Common myeloid progenitor, CD34-positive (primary cell): ENCODE data around the gene PCSK5.

Experiments used
- CTCF ChIA-PET: fragments of 350-600 bp; sonication (Branson Sonifier 250); formaldehyde crosslinking; loops from one replicate; lab custom pipeline; 2021; ENCODE audit warnings: antibody characterized with exemption; lab: Charles Lee
- POLR2A ChIA-PET: fragments of 350-600 bp; sonication (Branson Sonifier 250); formaldehyde crosslinking; loops from one replicate; lab custom pipeline; 2021; ENCODE audit warnings: antibody characterized with exemption; lab: Charles Lee
- DNase-seq, 3 donors: peaks; one replicate each; pipeline versions ENCODE4 v3.0.0 to v3.0.0-alpha.2; 2013
- H3K27ac ChIP-seq, 2 experiments: 1 replicate in 1 of 2; 2 replicates in 1 of 2; pipeline ENCODE4 v1.7.0; 2013; ENCODE audit warnings: inconsistent platforms in 2 of 2, low read length in 2 of 2, mild to moderate bottlenecking in 2 of 2, low read depth in 1 of 2, moderate library complexity in 1 of 2; ENCODE audit not compliant: severe bottlenecking in 2 of 2, insufficient read depth in 1 of 2, poor library complexity in 1 of 2
- H3K27me3 ChIP-seq, 5 experiments: replicated peaks in 2 of 5; 1 replicate in 3 of 5; 2 replicates in 2 of 5; pipeline versions ENCODE4 v1.6.1 to v1.7.0; 2013; ENCODE audit warnings: low read length in 4 of 5, mild to moderate bottlenecking in 2 of 5, moderate library complexity in 2 of 5, inconsistent platforms in 1 of 5; ENCODE audit not compliant: insufficient read depth in 5 of 5, control insufficient read depth in 4 of 5
- H3K36me3 ChIP-seq, 4 experiments: 1 replicate in 2 of 4; 2 replicates in 2 of 4; pipeline versions ENCODE4 v1.6.1 to v1.7.0; 2013; ENCODE audit warnings: low read length in 3 of 4, control low read depth in 1 of 4, mild to moderate bottlenecking in 1 of 4; ENCODE audit not compliant: control insufficient read depth in 4 of 4, insufficient read depth in 4 of 4
- H3K4me1 ChIP-seq, 4 experiments: 1 replicate in 3 of 4; 2 replicates in 1 of 4; pipeline versions ENCODE4 v1.6.1 to v1.7.1; 2013; ENCODE audit warnings: low read length in 3 of 4, mild to moderate bottlenecking in 3 of 4, control low read depth in 1 of 4, inconsistent platforms in 1 of 4, moderate library complexity in 1 of 4; ENCODE audit not compliant: control insufficient read depth in 4 of 4, insufficient read depth in 4 of 4; ENCODE audit errors: control extremely low read depth in 1 of 4
- H3K4me3 ChIP-seq, 7 experiments: 1 replicate in 4 of 7; 2 replicates in 3 of 7; pipeline versions ENCODE4 v1.5.1 to v1.7.0; 2013; ENCODE audit warnings: mild to moderate bottlenecking in 7 of 7, low read length in 6 of 7, moderate library complexity in 6 of 7, inconsistent platforms in 2 of 7, low read depth in 2 of 7, control low read depth in 1 of 7; ENCODE audit not compliant: insufficient read depth in 4 of 7, control insufficient read depth in 1 of 7; ENCODE audit errors: extremely low read depth in 1 of 7
- H3K9me3 ChIP-seq, 5 experiments: 1 replicate in 4 of 5; 2 replicates in 1 of 5; pipeline versions ENCODE4 v1.6.1 to v1.7.1; 2013; ENCODE audit warnings: low read length in 4 of 5, mild to moderate bottlenecking in 2 of 5, inconsistent platforms in 1 of 5, low read depth in 1 of 5, moderate library complexity in 1 of 5; ENCODE audit not compliant: control insufficient read depth in 4 of 5, insufficient read depth in 2 of 5; ENCODE audit errors: control extremely low read depth in 1 of 5
- WGBS: methylation state at CpG from one replicate; pipeline ENCODE4 v1.1.5; 2013; ENCODE audit not compliant: insufficient coverage; 5-methylcytosine and 5-hydroxymethylcytosine counted together

PCSK5 gene

DNA sequence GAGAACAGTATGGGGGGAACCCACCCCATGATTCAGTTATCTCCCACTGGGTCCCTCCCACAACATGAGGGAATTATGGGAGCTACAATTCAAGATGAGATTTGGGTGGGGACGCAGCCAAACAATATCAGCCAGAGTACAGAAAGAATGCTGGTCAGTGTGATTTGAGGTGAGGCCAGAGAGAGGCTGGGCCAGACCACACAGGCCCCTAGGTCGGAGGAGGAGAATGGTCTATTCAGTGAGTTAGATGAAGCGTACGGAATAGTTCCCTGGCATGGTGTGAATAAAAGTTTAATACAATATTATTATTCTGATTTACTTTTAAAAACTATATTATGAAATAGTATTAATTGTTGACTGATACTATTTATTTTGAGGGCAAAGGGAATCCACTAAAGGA, 39.7 kb downstream of the PCSK5 start:
- Histone ChIP-seq H3K9me3 (no peaks in the 10 kb centered on the region), H3K36me3 (no peaks in the 10 kb centered on the region), H3K27ac (no peak overlapping the region), H3K4me3 (no peak overlapping the region), H3K27me3 (peaks cover 0 to 2% (median 0%) of the 10 kb centered on the region in 5 experiments), H3K4me1 (peaks cover 0 to 10% (median 0%) of the 10 kb centered on the region in 4 experiments)
- 100% methylated on average over 1 of the region's 4 CpGs for WGBS
- no peak for DNase-seq
- ChIA-PET CTCF (no interaction called here), POLR2A (no interaction called here)

DNA sequence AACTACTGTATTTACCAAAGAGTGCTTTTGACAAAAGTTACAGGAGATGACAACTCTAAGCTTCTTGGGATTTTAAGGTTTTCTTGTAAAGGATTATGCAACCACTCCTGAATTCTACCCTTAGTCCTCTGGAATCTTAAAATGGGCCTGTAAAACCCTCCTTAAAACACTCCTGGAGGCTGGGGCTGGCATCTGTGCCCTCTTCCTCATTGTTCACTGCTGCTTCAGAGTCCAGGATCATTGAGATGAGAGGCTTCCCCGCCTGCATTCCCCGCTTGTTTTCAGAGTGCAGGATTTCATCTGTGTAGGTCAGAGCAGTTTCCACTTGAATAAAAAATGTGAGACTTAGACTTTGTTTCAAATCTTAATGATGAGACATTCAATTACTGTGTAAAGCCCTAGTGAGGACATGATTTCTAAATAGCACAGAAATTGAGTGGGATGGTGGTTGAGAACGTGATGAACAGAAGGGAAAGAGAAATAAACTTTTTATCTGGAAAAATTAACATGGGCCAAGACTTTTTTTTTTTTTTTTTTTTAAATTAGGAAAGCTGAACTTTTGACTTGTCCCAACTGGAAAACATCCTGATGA, 40.4 kb downstream of the PCSK5 start:
- Histone ChIP-seq H3K4me1 (peaks cover 0 to 12% (median 0%) of the 10 kb centered on the region in 4 experiments), H3K27me3 (peaks cover 0 to 2% (median 0%) of the 10 kb centered on the region in 5 experiments), H3K9me3 (no peaks in the 10 kb centered on the region), H3K27ac (no peak overlapping the region), H3K4me3 (no peak overlapping the region), H3K36me3 (no peaks in the 10 kb centered on the region)
- CTCF ChIA-PET = interaction anchor here (1.5 kb wide), 1 partner anchor 10 kb away, joined by 3 read pairs; no protein-coding TSS in a partner anchor
- DNase-seq = no peak
- WGBS = 100% methylated on average over 1 of the region's 3 CpGs
- POLR2A ChIA-PET = no interaction called here

GRCh38 chr9:75933982-75934381, 43.5 kb downstream of the PCSK5 start:
- DNase-seq = no peak
- Histone ChIP-seq H3K4me3 (no peak overlapping the region), H3K27ac (no peak overlapping the region), H3K9me3 (no peaks in the 10 kb centered on the region), H3K36me3 (no peaks in the 10 kb centered on the region), H3K27me3 (no peaks in the 10 kb centered on the region), H3K4me1 (peaks cover 0 to 36% (median 14%) of the 10 kb centered on the region in 4 experiments)
- CTCF ChIA-PET = interaction anchor here (0.8 to 1.5 kb wide), 2 partner anchors 14 to 18 kb away, joined by 3 read pairs; no protein-coding TSS in a partner anchor
- POLR2A ChIA-PET = no interaction called here
- 86% methylated on average over 7 of the region's 7 CpGs for WGBS

GRCh38 chr9:75935591-75935990, 45.1 kb downstream of the PCSK5 start:
- no peaks in the 10 kb centered on the region for H3K36me3 ChIP-seq
- H3K9me3 ChIP-seq = no peaks in the 10 kb centered on the region
- no peaks in the 10 kb centered on the region for H3K27me3 ChIP-seq
- peaks cover 0 to 44% (median 20%) of the 10 kb centered on the region in 4 experiments for H3K4me1 ChIP-seq
- peak; percentile 61 to 91 (median 75) for DNase-seq
- H3K4me3 ChIP-seq = no peak overlapping the region
- ChIA-PET POLR2A (no interaction called here), CTCF (no interaction called here)
- WGBS = no CpG with 5 or more reads among the region's 2 CpGs
- no peak overlapping the region for H3K27ac ChIP-seq

DNA sequence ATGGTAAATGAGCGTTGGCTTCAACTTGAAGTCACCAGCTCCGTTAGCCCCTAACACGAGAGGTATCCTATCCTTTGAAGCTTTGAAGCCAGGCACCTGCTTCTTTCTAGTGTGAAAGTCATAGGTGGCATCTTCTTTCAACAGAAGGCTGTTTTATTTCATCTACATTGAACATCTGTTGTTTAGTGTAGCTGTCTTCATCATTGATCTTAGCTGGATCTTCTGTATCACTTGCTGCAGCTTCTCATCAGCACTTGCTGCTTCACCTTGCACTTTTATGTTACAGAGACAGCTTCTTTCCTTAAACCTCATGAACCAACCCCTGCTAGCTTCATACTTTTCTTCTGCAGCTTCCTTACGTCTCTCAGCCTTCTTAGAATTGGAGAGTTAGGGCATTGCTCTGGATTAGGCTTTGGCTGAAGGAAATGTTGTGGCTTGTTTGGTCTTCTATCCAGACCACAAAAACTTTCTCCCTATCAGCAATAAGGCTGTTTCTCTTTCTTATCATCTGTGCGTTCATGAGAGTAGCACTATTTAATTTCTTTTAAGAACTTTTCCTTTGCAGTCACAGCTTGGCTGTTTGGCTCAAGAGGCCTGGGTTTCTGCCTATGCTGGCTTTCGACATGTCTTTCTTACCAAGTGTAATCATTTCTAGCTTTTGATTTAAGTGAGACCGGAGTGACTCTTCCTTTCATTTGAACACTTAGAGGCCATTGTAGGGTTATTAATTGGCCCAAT, 47.2 kb downstream of the PCSK5 start:
- ChIA-PET CTCF (interaction anchor here (0.8 kb wide), 1 partner anchor 23 kb away, joined by 3 read pairs; no protein-coding TSS in a partner anchor), POLR2A (no interaction called here)
- peaks cover 0 to 1% (median 0%) of the 10 kb centered on the region in 5 experiments for H3K9me3 ChIP-seq
- H3K4me3 ChIP-seq = peak overlapping the region in 2 of 7 experiments; percentile 7 to 13
- WGBS = 62% methylated on average over 5 of the region's 7 CpGs
- no peaks in the 10 kb centered on the region for H3K27me3 ChIP-seq
- H3K36me3 ChIP-seq = no peaks in the 10 kb centered on the region
- H3K27ac ChIP-seq = no peak overlapping the region
- peak; percentile 22 to 48 (median 32) for DNase-seq
- peaks cover 0 to 38% (median 20%) of the 10 kb centered on the region in 4 experiments for H3K4me1 ChIP-seq

- Histone ChIP-seq H3K4me3 (no peak overlapping the region), H3K9me3 (peaks cover 0 to 1% (median 0%) of the 10 kb centered on the region in 5 experiments), H3K27ac (no peak overlapping the region), H3K36me3 (no peaks in the 10 kb centered on the region), H3K27me3 (no peaks in the 10 kb centered on the region), H3K4me1 (peaks cover 0 to 38% (median 20%) of the 10 kb centered on the region in 4 experiments)
- POLR2A ChIA-PET = no interaction called here
- no CpG with 5 or more reads among the region's 1 CpG for WGBS
- DNase-seq = peak in 2 of 3 donors; percentile 38 to 52
- CTCF ChIA-PET = no interaction called here
These were observed 48.5 kb downstream of the PCSK5 start for GRCh38 chr9:75938946-75939345.
